Loucy (cell line): ENCODE data around the gene FARS2.
"Not testable (repeated sequence)": the region's sequence is repeated elsewhere in the genome, so short reads cannot be mapped to it uniquely, and the experiment has no call there.

Source experiments
- H2AFZ ChIP-seq: fragments of 200-600 bp; sonication (generic); 2 replicates; pipeline ENCODE4 v1.6.0; 2016; ENCODE audit warnings: antibody characterized with exemption, mild to moderate bottlenecking, low read length, moderate library complexity
- H3F3A ChIP-seq: fragments of 200-600 bp; 2 replicates; pipeline ENCODE4 v1.6.0; 2016; ENCODE audit warnings: antibody characterized with exemption, low read depth, mild to moderate bottlenecking
- H3K27me3 ChIP-seq: fragments of 200-600 bp; sonication (generic); 2 replicates; pipeline ENCODE4 v1.6.1; 2014; ENCODE audit warnings: low read length, mild to moderate bottlenecking; ENCODE audit not compliant: insufficient read depth, poor library complexity, severe bottlenecking
- H3K36me3 ChIP-seq: fragments of 200-600 bp; sonication (generic); 2 replicates; pipeline ENCODE4 v1.6.1; 2016; ENCODE audit warnings: low read length; ENCODE audit not compliant: insufficient read depth
- H3K4me1 ChIP-seq: fragments of 200-600 bp; sonication (generic); 2 replicates; pipeline ENCODE4 v1.5.1; 2014; ENCODE audit warnings: low read length, mild to moderate bottlenecking; ENCODE audit not compliant: insufficient read depth, poor library complexity, severe bottlenecking
- H3K4me2 ChIP-seq: fragments of 200-600 bp; sonication (generic); 2 replicates; pipeline ENCODE4 v1.6.0; 2014; ENCODE audit warnings: antibody characterized with exemption, low read length, low read depth, mild to moderate bottlenecking; ENCODE audit not compliant: poor library complexity, severe bottlenecking
- H3K4me3 ChIP-seq: fragments of 200-600 bp; sonication (generic); 2 replicates; pipeline ENCODE4 v1.5.1; 2014; ENCODE audit warnings: low read length, mild to moderate bottlenecking, mixed read lengths; ENCODE audit not compliant: poor library complexity, severe bottlenecking
- H3K79me2 ChIP-seq: fragments of 200-600 bp; sonication (generic); 2 replicates; pipeline ENCODE4 v1.6.1; 2014; ENCODE audit warnings: low read length; ENCODE audit not compliant: insufficient read depth
- H3K9ac ChIP-seq: fragments of 200-600 bp; sonication (generic); 2 replicates; pipeline ENCODE4 v1.6.0; 2014; ENCODE audit warnings: mild to moderate bottlenecking, low read depth, low read length, moderate library complexity; ENCODE audit not compliant: poor library complexity, severe bottlenecking
- H3K9me2 ChIP-seq: fragments of 200-600 bp; sonication (generic); replicated peaks from 2 replicates; pipeline ENCODE4 v1.6.1; 2016; ENCODE audit warnings: low read depth, low read length, mixed read lengths
- H3K9me3 ChIP-seq: fragments of 200-600 bp; sonication (generic); 2 replicates; pipeline ENCODE4 v1.6.1; 2014; ENCODE audit warnings: mild to moderate bottlenecking, antibody characterized with exemption, low read length, low read depth; ENCODE audit not compliant: insufficient read depth
- H4K20me1 ChIP-seq: fragments of 200-600 bp; sonication (generic); 2 replicates; pipeline ENCODE4 v1.6.0; 2014; ENCODE audit warnings: antibody characterized with exemption, low read length, mild to moderate bottlenecking; ENCODE audit not compliant: insufficient read depth, poor library complexity, severe bottlenecking
- EZH2phosphoT487 ChIP-seq: fragments of 200-600 bp; IDR thresholded peaks from 2 replicates; pipeline ENCODE4 v1.6.1; 2018; ENCODE audit warnings: antibody characterized with exemption, mild to moderate bottlenecking, moderate library complexity, borderline replicate concordance
- TF ChIP-seq, protein P1 (sequence below): fragments of 200-600 bp; sonication (generic); conservative IDR thresholded peaks from 2 replicates; pipeline ENCODE4 v1.5.1; 2014; ENCODE audit warnings: mild to moderate bottlenecking, antibody characterized with exemption, low read length

Gene FARS2

GRCh38 chr6:5698318-5698717, 437.0 kb downstream of the FARS2 start:
- TF ChIP-seq, protein P1, sequence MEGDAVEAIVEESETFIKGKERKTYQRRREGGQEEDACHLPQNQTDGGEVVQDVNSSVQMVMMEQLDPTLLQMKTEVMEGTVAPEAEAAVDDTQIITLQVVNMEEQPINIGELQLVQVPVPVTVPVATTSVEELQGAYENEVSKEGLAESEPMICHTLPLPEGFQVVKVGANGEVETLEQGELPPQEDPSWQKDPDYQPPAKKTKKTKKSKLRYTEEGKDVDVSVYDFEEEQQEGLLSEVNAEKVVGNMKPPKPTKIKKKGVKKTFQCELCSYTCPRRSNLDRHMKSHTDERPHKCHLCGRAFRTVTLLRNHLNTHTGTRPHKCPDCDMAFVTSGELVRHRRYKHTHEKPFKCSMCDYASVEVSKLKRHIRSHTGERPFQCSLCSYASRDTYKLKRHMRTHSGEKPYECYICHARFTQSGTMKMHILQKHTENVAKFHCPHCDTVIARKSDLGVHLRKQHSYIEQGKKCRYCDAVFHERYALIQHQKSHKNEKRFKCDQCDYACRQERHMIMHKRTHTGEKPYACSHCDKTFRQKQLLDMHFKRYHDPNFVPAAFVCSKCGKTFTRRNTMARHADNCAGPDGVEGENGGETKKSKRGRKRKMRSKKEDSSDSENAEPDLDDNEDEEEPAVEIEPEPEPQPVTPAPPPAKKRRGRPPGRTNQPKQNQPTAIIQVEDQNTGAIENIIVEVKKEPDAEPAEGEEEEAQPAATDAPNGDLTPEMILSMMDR: no peak
- TF ChIP-seq EZH2phosphoT487: no peak
- Histone ChIP-seq H3K79me2 (no peaks in the 10 kb centered on the region), H3F3A (no peaks in the 10 kb centered on the region), H3K9ac (no peak overlapping the region), H3K36me3 (no peaks in the 10 kb centered on the region), H3K9me2 (no peaks in the 10 kb centered on the region), H3K27me3 (no peaks in the 10 kb centered on the region), H4K20me1 (no peaks in the 10 kb centered on the region), H3K4me1 (peaks cover 14% of the 10 kb centered on the region), H3K4me3 (no peak overlapping the region), H3K4me2 (no peak overlapping the region), H3K9me3 (no peaks in the 10 kb centered on the region), H2AFZ (no peak overlapping the region)

- not testable (repeated sequence) for H3K4me2 ChIP-seq, H3K27me3 ChIP-seq, H2AFZ ChIP-seq, H3K9ac ChIP-seq, H4K20me1 ChIP-seq, H3K79me2 ChIP-seq, H3K9me2 ChIP-seq, H3F3A ChIP-seq, H3K9me3 ChIP-seq, H3K36me3 ChIP-seq, H3K4me3 ChIP-seq
- peaks cover 14% of the 10 kb centered on the region for H3K4me1 ChIP-seq
Measured at GRCh38 chr6:5699064-5699463, 437.8 kb downstream of the FARS2 start.

- H3K9me2 ChIP-seq: no peaks in the 10 kb centered on the region
- H4K20me1 ChIP-seq: no peaks in the 10 kb centered on the region
- no peaks in the 10 kb centered on the region for H3K36me3 ChIP-seq
- no peak overlapping the region for H2AFZ ChIP-seq
- no peak for TF ChIP-seq EZH2phosphoT487
- TF ChIP-seq, protein P1: no peak
- no peaks in the 10 kb centered on the region for H3F3A ChIP-seq
- H3K9me3 ChIP-seq: no peaks in the 10 kb centered on the region
- H3K9ac ChIP-seq: no peak overlapping the region
- H3K79me2 ChIP-seq: no peaks in the 10 kb centered on the region
- H3K27me3 ChIP-seq: no peaks in the 10 kb centered on the region
- H3K4me1 ChIP-seq: peaks cover 11% of the 10 kb centered on the region
- H3K4me2 ChIP-seq: no peak overlapping the region
- no peak overlapping the region for H3K4me3 ChIP-seq
Measured at GRCh38 chr6:5701174-5701573, 439.9 kb downstream of the FARS2 start.

GRCh38 chr6:5704708-5705107, 443.4 kb downstream of the FARS2 start:
- no peaks in the 10 kb centered on the region for H3K36me3 ChIP-seq
- no peaks in the 10 kb centered on the region for H3F3A ChIP-seq
- H3K4me3 ChIP-seq: no peak overlapping the region
- no peaks in the 10 kb centered on the region for H3K27me3 ChIP-seq
- H3K4me1 ChIP-seq: peaks cover 19% of the 10 kb centered on the region
- H2AFZ ChIP-seq: no peak overlapping the region
- no peak overlapping the region for H3K9ac ChIP-seq
- H3K4me2 ChIP-seq: no peak overlapping the region
- TF ChIP-seq, protein P1: no peak
- no peaks in the 10 kb centered on the region for H4K20me1 ChIP-seq
- no peaks in the 10 kb centered on the region for H3K9me3 ChIP-seq
- H3K9me2 ChIP-seq: no peaks in the 10 kb centered on the region
- no peaks in the 10 kb centered on the region for H3K79me2 ChIP-seq
